ENCODE results near the gene ROCK2. TPM values are rescaled to one million over a fixed set of nuclear protein-coding genes. Genes with fewer than 3 reads are reported as not detected.

Gene ROCK2
- total and polyA plus RNA-seq, 2 of the 13 experiments (the other 11 are each of a cell fraction or from before 2014, with no cell fraction given), result 38.1 to 119 TPM

DNA sequence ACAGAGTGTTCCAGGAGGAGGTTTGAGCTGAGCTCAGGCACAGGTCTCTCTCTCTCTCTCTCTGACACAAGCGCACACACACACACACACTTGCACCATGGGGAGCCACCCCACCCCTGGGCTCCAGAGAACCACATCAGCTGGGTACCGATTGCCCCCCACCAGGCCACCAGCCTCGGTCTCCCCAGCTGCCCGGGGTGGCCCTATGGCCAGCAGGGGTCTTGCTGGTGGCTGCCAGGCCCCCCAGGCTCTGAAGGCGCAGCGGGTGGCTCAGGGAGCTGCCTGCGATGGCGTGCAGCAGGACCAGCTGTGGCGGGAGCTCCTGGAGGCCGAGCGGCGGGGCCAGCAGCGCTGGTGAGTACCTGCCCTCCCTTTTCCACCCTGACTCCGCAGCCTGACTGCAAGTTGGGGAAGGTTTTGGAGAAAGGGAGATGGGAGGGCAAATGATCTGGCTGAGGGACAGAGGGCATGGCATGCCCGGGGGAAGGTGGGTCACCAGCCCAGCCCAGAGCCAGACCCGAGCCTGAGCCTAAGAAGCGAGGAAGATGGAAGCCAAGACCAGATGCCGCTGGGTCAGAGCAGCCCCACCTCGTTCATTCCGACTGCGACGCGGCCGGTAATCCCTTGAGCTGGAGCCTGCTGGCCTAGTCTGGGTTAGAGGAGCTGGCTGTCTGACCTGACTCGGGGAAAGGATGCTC is 211.0 kb downstream of the ROCK2 start (continued):
- TF ChIP-seq, protein P1, sequence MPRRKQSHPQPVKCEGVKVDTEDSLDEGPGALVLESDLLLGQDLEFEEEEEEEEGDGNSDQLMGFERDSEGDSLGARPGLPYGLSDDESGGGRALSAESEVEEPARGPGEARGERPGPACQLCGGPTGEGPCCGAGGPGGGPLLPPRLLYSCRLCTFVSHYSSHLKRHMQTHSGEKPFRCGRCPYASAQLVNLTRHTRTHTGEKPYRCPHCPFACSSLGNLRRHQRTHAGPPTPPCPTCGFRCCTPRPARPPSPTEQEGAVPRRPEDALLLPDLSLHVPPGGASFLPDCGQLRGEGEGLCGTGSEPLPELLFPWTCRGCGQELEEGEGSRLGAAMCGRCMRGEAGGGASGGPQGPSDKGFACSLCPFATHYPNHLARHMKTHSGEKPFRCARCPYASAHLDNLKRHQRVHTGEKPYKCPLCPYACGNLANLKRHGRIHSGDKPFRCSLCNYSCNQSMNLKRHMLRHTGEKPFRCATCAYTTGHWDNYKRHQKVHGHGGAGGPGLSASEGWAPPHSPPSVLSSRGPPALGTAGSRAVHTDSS (CRISPR knock-in tag; conservative IDR thresholded peaks at IDR 0.05), result no peak
- TF ChIP-seq TCF12 (IDR thresholded peaks at IDR 0.05) (no peak), TCF12 (CRISPR knock-in tag; IDR thresholded peaks at IDR 0.05) (no peak), SAP130 (CRISPR knock-in tag; IDR thresholded peaks at IDR 0.05; ENCODE audit: low read depth) (no peak), NR2F2 (IDR thresholded peaks at IDR 0.05; ENCODE audit: borderline replicate concordance, low read depth) (no peak), ISL2 (CRISPR knock-in tag; IDR thresholded peaks at IDR 0.05) (no peak), JUND (CRISPR knock-in tag; IDR thresholded peaks at IDR 0.05) (no peak), ZNF556 (CRISPR knock-in tag; IDR thresholded peaks at IDR 0.05; ENCODE audit: borderline replicate concordance) (no peak), ZNF432 (CRISPR knock-in tag; IDR thresholded peaks at IDR 0.05; ENCODE audit: borderline replicate concordance) (no peak), SALL2 (CRISPR knock-in tag; IDR thresholded peaks at IDR 0.05) (no peak), LCORL (IDR thresholded peaks at IDR 0.05) (no peak), LCORL (CRISPR knock-in tag; IDR thresholded peaks at IDR 0.05) (no peak), TRIM24 (CRISPR knock-in tag; IDR thresholded peaks at IDR 0.05) (no peak), GATAD2A (CRISPR knock-in tag; IDR thresholded peaks at IDR 0.05) (no peak), MZF1 (CRISPR knock-in tag; IDR thresholded peaks at IDR 0.05; ENCODE audit: borderline replicate concordance) (no peak), MIXL1 (CRISPR knock-in tag; IDR thresholded peaks at IDR 0.05) (no peak), HIVEP1 (CRISPR knock-in tag; IDR thresholded peaks at IDR 0.05) (no peak), TCF7L2 (IDR thresholded peaks at IDR 0.05; ENCODE audit: low read depth, low read length) (no peak), ZSCAN21 (CRISPR knock-in tag; IDR thresholded peaks at IDR 0.05; ENCODE audit: borderline replicate concordance) (no peak)
- TF ChIP-seq, protein P2, sequence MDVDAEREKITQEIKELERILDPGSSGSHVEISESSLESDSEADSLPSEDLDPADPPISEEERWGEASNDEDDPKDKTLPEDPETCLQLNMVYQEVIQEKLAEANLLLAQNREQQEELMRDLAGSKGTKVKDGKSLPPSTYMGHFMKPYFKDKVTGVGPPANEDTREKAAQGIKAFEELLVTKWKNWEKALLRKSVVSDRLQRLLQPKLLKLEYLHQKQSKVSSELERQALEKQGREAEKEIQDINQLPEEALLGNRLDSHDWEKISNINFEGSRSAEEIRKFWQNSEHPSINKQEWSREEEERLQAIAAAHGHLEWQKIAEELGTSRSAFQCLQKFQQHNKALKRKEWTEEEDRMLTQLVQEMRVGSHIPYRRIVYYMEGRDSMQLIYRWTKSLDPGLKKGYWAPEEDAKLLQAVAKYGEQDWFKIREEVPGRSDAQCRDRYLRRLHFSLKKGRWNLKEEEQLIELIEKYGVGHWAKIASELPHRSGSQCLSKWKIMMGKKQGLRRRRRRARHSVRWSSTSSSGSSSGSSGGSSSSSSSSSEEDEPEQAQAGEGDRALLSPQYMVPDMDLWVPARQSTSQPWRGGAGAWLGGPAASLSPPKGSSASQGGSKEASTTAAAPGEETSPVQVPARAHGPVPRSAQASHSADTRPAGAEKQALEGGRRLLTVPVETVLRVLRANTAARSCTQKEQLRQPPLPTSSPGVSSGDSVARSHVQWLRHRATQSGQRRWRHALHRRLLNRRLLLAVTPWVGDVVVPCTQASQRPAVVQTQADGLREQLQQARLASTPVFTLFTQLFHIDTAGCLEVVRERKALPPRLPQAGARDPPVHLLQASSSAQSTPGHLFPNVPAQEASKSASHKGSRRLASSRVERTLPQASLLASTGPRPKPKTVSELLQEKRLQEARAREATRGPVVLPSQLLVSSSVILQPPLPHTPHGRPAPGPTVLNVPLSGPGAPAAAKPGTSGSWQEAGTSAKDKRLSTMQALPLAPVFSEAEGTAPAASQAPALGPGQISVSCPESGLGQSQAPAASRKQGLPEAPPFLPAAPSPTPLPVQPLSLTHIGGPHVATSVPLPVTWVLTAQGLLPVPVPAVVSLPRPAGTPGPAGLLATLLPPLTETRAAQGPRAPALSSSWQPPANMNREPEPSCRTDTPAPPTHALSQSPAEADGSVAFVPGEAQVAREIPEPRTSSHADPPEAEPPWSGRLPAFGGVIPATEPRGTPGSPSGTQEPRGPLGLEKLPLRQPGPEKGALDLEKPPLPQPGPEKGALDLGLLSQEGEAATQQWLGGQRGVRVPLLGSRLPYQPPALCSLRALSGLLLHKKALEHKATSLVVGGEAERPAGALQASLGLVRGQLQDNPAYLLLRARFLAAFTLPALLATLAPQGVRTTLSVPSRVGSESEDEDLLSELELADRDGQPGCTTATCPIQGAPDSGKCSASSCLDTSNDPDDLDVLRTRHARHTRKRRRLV (CRISPR knock-in tag; IDR thresholded peaks at IDR 0.05), result no peak
- TF ChIP-seq, protein P3, sequence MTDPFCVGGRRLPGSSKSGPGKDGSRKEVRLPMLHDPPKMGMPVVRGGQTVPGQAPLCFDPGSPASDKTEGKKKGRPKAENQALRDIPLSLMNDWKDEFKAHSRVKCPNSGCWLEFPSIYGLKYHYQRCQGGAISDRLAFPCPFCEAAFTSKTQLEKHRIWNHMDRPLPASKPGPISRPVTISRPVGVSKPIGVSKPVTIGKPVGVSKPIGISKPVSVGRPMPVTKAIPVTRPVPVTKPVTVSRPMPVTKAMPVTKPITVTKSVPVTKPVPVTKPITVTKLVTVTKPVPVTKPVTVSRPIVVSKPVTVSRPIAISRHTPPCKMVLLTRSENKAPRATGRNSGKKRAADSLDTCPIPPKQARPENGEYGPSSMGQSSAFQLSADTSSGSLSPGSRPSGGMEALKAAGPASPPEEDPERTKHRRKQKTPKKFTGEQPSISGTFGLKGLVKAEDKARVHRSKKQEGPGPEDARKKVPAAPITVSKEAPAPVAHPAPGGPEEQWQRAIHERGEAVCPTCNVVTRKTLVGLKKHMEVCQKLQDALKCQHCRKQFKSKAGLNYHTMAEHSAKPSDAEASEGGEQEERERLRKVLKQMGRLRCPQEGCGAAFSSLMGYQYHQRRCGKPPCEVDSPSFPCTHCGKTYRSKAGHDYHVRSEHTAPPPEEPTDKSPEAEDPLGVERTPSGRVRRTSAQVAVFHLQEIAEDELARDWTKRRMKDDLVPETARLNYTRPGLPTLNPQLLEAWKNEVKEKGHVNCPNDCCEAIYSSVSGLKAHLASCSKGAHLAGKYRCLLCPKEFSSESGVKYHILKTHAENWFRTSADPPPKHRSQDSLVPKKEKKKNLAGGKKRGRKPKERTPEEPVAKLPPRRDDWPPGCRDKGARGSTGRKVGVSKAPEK (CRISPR knock-in tag; IDR thresholded peaks at IDR 0.05; ENCODE audit: borderline replicate concordance), result no peak
- TF ChIP-seq, protein P4, sequence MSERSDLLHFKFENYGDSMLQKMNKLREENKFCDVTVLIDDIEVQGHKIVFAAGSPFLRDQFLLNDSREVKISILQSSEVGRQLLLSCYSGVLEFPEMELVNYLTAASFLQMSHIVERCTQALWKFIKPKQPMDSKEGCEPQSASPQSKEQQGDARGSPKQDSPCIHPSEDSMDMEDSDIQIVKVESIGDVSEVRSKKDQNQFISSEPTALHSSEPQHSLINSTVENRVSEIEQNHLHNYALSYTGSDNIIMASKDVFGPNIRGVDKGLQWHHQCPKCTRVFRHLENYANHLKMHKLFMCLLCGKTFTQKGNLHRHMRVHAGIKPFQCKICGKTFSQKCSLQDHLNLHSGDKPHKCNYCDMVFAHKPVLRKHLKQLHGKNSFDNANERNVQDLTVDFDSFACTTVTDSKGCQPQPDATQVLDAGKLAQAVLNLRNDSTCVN (CRISPR knock-in tag; IDR thresholded peaks at IDR 0.05; ENCODE audit: borderline replicate concordance), result no peak; the same call in 1 of the 2 replicates

All from HepG2 (cell line).